ENCODE data around the gene PRKCA.

Gene PRKCA

GRCh38 chr17:66533986-66534385 lies 231.6 kb downstream of the PRKCA start:
- TF ChIP-seq ZBTB7A (IDR thresholded peaks at IDR 0.05; ENCODE audit: low read depth), result no peak
- no peak for TF ChIP-seq CEBPB (IDR thresholded peaks at IDR 0.05)

DNA sequence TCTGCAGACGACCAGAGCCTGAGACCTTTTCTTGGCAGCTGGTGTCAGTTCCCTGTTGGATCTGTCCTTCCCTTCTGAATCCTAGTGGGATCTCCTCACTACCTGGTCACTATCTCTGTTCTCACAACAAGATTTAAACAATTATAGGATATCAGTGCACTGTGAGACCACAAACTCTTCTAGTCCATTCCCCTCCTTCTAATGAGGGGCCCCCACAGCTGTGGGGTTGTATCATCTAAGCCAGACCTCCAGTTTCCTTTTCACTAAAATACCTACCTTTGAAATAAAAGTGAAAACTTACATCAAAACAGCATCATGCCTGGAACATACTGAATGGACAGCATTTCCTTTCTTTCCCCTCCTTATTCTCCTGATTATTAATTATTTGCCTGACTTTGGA lies 233.2 kb downstream of the PRKCA start:
- TF ChIP-seq CREB1 (IDR thresholded peaks at IDR 0.05; ENCODE audit: low read depth) (no peak), YY1 (IDR thresholded peaks at IDR 0.05; ENCODE audit: low read depth) (no peak), TEAD4 (IDR thresholded peaks at IDR 0.05) (no peak), TCF12 (IDR thresholded peaks at IDR 0.05; ENCODE audit: low read depth) (no peak), ZBTB7A (IDR thresholded peaks at IDR 0.05; ENCODE audit: low read depth) (no peak), EP300 (IDR thresholded peaks at IDR 0.05; ENCODE audit: borderline replicate concordance) (no peak), FOXM1 (IDR thresholded peaks at IDR 0.05; ENCODE audit: borderline replicate concordance, low read depth) (no peak), TAF1 (IDR thresholded peaks at IDR 0.05; ENCODE audit: low read depth) (no peak)
- TF ChIP-seq, protein P1, sequence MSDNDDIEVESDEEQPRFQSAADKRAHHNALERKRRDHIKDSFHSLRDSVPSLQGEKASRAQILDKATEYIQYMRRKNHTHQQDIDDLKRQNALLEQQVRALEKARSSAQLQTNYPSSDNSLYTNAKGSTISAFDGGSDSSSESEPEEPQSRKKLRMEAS (IDR thresholded peaks at IDR 0.05), result no peak
- TF ChIP-seq, protein P2, sequence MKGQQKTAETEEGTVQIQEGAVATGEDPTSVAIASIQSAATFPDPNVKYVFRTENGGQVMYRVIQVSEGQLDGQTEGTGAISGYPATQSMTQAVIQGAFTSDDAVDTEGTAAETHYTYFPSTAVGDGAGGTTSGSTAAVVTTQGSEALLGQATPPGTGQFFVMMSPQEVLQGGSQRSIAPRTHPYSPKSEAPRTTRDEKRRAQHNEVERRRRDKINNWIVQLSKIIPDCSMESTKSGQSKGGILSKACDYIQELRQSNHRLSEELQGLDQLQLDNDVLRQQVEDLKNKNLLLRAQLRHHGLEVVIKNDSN (IDR thresholded peaks at IDR 0.05), result no peak
- TF ChIP-seq, protein P3, sequence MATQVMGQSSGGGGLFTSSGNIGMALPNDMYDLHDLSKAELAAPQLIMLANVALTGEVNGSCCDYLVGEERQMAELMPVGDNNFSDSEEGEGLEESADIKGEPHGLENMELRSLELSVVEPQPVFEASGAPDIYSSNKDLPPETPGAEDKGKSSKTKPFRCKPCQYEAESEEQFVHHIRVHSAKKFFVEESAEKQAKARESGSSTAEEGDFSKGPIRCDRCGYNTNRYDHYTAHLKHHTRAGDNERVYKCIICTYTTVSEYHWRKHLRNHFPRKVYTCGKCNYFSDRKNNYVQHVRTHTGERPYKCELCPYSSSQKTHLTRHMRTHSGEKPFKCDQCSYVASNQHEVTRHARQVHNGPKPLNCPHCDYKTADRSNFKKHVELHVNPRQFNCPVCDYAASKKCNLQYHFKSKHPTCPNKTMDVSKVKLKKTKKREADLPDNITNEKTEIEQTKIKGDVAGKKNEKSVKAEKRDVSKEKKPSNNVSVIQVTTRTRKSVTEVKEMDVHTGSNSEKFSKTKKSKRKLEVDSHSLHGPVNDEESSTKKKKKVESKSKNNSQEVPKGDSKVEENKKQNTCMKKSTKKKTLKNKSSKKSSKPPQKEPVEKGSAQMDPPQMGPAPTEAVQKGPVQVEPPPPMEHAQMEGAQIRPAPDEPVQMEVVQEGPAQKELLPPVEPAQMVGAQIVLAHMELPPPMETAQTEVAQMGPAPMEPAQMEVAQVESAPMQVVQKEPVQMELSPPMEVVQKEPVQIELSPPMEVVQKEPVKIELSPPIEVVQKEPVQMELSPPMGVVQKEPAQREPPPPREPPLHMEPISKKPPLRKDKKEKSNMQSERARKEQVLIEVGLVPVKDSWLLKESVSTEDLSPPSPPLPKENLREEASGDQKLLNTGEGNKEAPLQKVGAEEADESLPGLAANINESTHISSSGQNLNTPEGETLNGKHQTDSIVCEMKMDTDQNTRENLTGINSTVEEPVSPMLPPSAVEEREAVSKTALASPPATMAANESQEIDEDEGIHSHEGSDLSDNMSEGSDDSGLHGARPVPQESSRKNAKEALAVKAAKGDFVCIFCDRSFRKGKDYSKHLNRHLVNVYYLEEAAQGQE (IDR thresholded peaks at IDR 0.05; ENCODE audit: low read depth), result no peak

DNA sequence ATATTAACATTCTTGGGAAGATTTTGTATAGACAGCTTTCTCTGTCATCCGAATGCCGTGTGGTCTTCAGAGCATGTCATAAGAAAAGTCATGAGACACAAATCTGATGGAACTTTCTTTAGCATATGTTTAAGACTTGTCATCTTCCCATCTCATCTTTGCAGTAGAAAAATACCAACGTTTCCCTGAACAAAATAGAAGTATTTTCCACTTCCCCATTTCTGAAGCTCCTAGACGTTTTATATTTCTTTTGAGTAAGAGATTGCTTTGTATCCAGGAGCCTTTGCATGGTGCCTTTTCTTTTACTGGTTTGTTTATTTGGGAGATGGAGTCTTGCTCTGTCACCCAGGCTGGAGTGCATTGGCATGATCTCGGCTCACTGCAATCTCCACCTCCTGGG lies 235.1 kb downstream of the PRKCA start:
- no peak for TF ChIP-seq NFIC (IDR thresholded peaks at IDR 0.05)
- no peak for TF ChIP-seq TEAD4 (IDR thresholded peaks at IDR 0.05)
- no peak for TF ChIP-seq ZBTB7A (IDR thresholded peaks at IDR 0.05; ENCODE audit: low read depth)
- TF ChIP-seq EP300 (IDR thresholded peaks at IDR 0.05; ENCODE audit: borderline replicate concordance), result no peak
- TF ChIP-seq, protein P2 (IDR thresholded peaks at IDR 0.05), result no peak
- TF ChIP-seq CREB1 (IDR thresholded peaks at IDR 0.05; ENCODE audit: low read depth), result no peak
- TF ChIP-seq, protein P3 (IDR thresholded peaks at IDR 0.05; ENCODE audit: low read depth), result no peak
- no peak for TF ChIP-seq TAF1 (IDR thresholded peaks at IDR 0.05; ENCODE audit: low read depth)
- TF ChIP-seq YY1 (IDR thresholded peaks at IDR 0.05; ENCODE audit: low read depth), result no peak
- TF ChIP-seq FOXM1 (IDR thresholded peaks at IDR 0.05; ENCODE audit: borderline replicate concordance, low read depth), result no peak

DNA sequence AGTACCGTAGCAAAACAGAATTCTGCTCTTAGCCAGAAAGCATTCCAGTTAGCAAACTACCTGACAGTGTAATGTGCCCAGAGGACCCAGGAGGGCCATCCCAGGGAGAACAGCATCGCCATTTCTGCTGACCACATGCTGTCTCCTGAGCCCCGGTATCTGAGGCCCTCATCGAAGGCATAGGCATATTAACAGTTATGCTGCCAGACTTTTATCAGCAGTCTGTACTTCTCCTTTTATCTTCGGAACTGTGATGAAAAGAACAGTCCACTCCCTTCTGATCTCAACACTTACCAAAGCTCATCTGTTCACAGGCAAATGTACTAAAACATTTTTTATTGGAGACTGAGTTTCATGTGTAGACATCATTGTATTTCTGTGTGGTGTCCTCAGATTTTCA lies 236.4 kb downstream of the PRKCA start:
- TF ChIP-seq, protein P2 (IDR thresholded peaks at IDR 0.05), result no peak
- TF ChIP-seq CEBPB (IDR thresholded peaks at IDR 0.05), result no peak
- no peak for TF ChIP-seq CREB1 (IDR thresholded peaks at IDR 0.05; ENCODE audit: low read depth)
- TF ChIP-seq NFIC (IDR thresholded peaks at IDR 0.05), result no peak
- TF ChIP-seq, protein P1 (IDR thresholded peaks at IDR 0.05), result no peak
- no peak for TF ChIP-seq FOXM1 (IDR thresholded peaks at IDR 0.05; ENCODE audit: borderline replicate concordance, low read depth)
- no peak for TF ChIP-seq ZBTB7A (IDR thresholded peaks at IDR 0.05; ENCODE audit: low read depth)
- no peak for TF ChIP-seq TEAD4 (IDR thresholded peaks at IDR 0.05)
- no peak for TF ChIP-seq TCF12 (IDR thresholded peaks at IDR 0.05; ENCODE audit: low read depth)
- no peak for TF ChIP-seq EP300 (IDR thresholded peaks at IDR 0.05; ENCODE audit: borderline replicate concordance)
- TF ChIP-seq, protein P3 (IDR thresholded peaks at IDR 0.05; ENCODE audit: low read depth), result no peak
- no peak for TF ChIP-seq TAF1 (IDR thresholded peaks at IDR 0.05; ENCODE audit: low read depth)
- TF ChIP-seq EGR1 (IDR thresholded peaks at IDR 0.05), result no peak
- TF ChIP-seq YY1 (IDR thresholded peaks at IDR 0.05; ENCODE audit: low read depth), result no peak
- no peak for TF ChIP-seq RAD21 (IDR thresholded peaks at IDR 0.05; ENCODE audit: low read depth)
